ENCODE measurements around the gene CREB3L2. TPM values are rescaled to one million over a fixed set of nuclear protein-coding genes. Genes with fewer than 3 reads are reported as not detected.

CREB3L2 gene
- total RNA-seq, 1 experiment from 2014 or later: 60.6 TPM

DNA sequence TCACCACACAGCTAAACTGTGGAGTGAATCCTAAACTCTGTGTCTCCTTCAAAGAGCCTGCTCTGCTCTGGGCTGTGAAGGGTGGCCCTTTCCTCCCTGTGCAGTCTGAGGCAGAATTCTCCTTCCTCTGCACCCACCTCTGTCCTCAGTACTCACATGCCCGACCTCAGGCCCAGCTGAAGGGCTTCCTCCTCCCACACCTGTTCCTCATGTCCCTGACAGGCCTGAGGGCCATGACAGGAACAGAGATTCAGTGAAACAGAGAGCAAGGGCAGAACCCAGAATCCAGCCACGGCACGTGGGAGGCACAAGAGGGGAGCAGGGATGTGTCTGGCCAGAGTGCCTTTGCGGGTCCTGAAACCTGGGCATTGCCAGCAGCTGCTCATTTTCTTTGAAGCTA is 13.9 kb downstream of the CREB3L2 start:
- H3K4me3 Mint-ChIP-seq: no peak overlapping the region
- POLR2A ChIA-PET: no interaction called here
- TF ChIP-seq, protein P1, sequence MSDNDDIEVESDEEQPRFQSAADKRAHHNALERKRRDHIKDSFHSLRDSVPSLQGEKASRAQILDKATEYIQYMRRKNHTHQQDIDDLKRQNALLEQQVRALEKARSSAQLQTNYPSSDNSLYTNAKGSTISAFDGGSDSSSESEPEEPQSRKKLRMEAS (CRISPR knock-in tag; IDR thresholded peaks at IDR 0.05): no peak
- TF ChIP-seq, protein P2, sequence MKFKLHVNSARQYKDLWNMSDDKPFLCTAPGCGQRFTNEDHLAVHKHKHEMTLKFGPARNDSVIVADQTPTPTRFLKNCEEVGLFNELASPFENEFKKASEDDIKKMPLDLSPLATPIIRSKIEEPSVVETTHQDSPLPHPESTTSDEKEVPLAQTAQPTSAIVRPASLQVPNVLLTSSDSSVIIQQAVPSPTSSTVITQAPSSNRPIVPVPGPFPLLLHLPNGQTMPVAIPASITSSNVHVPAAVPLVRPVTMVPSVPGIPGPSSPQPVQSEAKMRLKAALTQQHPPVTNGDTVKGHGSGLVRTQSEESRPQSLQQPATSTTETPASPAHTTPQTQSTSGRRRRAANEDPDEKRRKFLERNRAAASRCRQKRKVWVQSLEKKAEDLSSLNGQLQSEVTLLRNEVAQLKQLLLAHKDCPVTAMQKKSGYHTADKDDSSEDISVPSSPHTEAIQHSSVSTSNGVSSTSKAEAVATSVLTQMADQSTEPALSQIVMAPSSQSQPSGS (CRISPR knock-in tag; IDR thresholded peaks at IDR 0.05; ENCODE audit: borderline replicate concordance, low read depth): no peak
- TF ChIP-seq HMGXB4 (CRISPR knock-in tag; IDR thresholded peaks at IDR 0.05) (no peak), ELF4 (CRISPR knock-in tag; IDR thresholded peaks at IDR 0.05; ENCODE audit: low read depth) (no peak), NR2C2 (CRISPR knock-in tag; IDR thresholded peaks at IDR 0.05) (no peak)
- TF ChIP-seq, protein P3, sequence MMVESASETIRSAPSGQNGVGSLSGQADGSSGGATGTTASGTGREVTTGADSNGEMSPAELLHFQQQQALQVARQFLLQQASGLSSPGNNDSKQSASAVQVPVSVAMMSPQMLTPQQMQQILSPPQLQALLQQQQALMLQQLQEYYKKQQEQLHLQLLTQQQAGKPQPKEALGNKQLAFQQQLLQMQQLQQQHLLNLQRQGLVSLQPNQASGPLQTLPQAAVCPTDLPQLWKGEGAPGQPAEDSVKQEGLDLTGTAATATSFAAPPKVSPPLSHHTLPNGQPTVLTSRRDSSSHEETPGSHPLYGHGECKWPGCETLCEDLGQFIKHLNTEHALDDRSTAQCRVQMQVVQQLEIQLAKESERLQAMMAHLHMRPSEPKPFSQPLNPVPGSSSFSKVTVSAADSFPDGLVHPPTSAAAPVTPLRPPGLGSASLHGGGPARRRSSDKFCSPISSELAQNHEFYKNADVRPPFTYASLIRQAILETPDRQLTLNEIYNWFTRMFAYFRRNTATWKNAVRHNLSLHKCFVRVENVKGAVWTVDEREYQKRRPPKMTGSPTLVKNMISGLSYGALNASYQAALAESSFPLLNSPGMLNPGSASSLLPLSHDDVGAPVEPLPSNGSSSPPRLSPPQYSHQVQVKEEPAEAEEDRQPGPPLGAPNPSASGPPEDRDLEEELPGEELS (CRISPR knock-in tag; IDR thresholded peaks at IDR 0.05): no peak
- H3K9me3 Mint-ChIP-seq: peaks cover 13% of the 10 kb centered on the region
- DNase-seq (ENCODE audit: low spot score) (no peak), ATAC-seq (no peak)
- CTCF ChIA-PET: interaction anchor here (0.5 to 2.4 kb wide), 4 partner anchors 10 to 373 kb away, joined by 3 to 8 read pairs (median 5); partner anchors contain the start of gene CREB3L2
- peak overlapping the region; percentile 70 for H3K27ac Mint-ChIP-seq
- no peaks in the 10 kb centered on the region for H3K27me3 Mint-ChIP-seq (ENCODE audit: low read depth)
- peaks cover 44% of the 10 kb centered on the region for H3K4me1 Mint-ChIP-seq
- peaks cover 24% of the 10 kb centered on the region for H3K36me3 Mint-ChIP-seq

GRCh38 chr7:137987563-137987962 is 14.3 kb downstream of the CREB3L2 start:
- H3K4me3 Mint-ChIP-seq: no peak overlapping the region
- H3K4me1 Mint-ChIP-seq: peaks cover 40% of the 10 kb centered on the region
- peak overlapping the region; percentile 70; the same call in 1 of the 2 replicates for H3K27ac Mint-ChIP-seq
- ChIA-PET CTCF (interaction anchor here (0.5 to 2.4 kb wide), 4 partner anchors 11 to 373 kb away, joined by 3 to 8 read pairs (median 5); partner anchors contain the start of gene CREB3L2), POLR2A (no interaction called here)
- DNase-seq (ENCODE audit: low spot score) (no peak), ATAC-seq (no peak)
- H3K9me3 Mint-ChIP-seq: peaks cover 17% of the 10 kb centered on the region
- peaks cover 28% of the 10 kb centered on the region for H3K36me3 Mint-ChIP-seq
- H3K27me3 Mint-ChIP-seq (ENCODE audit: low read depth): no peaks in the 10 kb centered on the region
- TF ChIP-seq, protein P4, sequence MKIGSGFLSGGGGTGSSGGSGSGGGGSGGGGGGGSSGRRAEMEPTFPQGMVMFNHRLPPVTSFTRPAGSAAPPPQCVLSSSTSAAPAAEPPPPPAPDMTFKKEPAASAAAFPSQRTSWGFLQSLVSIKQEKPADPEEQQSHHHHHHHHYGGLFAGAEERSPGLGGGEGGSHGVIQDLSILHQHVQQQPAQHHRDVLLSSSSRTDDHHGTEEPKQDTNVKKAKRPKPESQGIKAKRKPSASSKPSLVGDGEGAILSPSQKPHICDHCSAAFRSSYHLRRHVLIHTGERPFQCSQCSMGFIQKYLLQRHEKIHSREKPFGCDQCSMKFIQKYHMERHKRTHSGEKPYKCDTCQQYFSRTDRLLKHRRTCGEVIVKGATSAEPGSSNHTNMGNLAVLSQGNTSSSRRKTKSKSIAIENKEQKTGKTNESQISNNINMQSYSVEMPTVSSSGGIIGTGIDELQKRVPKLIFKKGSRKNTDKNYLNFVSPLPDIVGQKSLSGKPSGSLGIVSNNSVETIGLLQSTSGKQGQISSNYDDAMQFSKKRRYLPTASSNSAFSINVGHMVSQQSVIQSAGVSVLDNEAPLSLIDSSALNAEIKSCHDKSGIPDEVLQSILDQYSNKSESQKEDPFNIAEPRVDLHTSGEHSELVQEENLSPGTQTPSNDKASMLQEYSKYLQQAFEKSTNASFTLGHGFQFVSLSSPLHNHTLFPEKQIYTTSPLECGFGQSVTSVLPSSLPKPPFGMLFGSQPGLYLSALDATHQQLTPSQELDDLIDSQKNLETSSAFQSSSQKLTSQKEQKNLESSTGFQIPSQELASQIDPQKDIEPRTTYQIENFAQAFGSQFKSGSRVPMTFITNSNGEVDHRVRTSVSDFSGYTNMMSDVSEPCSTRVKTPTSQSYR (CRISPR knock-in tag; IDR thresholded peaks at IDR 0.05): no peak
- no peak for TF ChIP-seq USF1 (CRISPR knock-in tag; IDR thresholded peaks at IDR 0.05)
- no peak for TF ChIP-seq MYBL2 (CRISPR knock-in tag; IDR thresholded peaks at IDR 0.05)
- no peak for TF ChIP-seq KAT7 (CRISPR knock-in tag; IDR thresholded peaks at IDR 0.05; ENCODE audit: borderline replicate concordance)
- TF ChIP-seq ZNF232 (CRISPR knock-in tag; IDR thresholded peaks at IDR 0.05): no peak
- TF ChIP-seq, protein P5, sequence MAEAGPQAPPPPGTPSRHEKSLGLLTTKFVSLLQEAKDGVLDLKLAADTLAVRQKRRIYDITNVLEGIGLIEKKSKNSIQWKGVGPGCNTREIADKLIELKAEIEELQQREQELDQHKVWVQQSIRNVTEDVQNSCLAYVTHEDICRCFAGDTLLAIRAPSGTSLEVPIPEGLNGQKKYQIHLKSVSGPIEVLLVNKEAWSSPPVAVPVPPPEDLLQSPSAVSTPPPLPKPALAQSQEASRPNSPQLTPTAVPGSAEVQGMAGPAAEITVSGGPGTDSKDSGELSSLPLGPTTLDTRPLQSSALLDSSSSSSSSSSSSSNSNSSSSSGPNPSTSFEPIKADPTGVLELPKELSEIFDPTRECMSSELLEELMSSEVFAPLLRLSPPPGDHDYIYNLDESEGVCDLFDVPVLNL (CRISPR knock-in tag; IDR thresholded peaks at IDR 0.05; ENCODE audit: borderline replicate concordance, low read depth): no peak
- TF ChIP-seq, protein P6, sequence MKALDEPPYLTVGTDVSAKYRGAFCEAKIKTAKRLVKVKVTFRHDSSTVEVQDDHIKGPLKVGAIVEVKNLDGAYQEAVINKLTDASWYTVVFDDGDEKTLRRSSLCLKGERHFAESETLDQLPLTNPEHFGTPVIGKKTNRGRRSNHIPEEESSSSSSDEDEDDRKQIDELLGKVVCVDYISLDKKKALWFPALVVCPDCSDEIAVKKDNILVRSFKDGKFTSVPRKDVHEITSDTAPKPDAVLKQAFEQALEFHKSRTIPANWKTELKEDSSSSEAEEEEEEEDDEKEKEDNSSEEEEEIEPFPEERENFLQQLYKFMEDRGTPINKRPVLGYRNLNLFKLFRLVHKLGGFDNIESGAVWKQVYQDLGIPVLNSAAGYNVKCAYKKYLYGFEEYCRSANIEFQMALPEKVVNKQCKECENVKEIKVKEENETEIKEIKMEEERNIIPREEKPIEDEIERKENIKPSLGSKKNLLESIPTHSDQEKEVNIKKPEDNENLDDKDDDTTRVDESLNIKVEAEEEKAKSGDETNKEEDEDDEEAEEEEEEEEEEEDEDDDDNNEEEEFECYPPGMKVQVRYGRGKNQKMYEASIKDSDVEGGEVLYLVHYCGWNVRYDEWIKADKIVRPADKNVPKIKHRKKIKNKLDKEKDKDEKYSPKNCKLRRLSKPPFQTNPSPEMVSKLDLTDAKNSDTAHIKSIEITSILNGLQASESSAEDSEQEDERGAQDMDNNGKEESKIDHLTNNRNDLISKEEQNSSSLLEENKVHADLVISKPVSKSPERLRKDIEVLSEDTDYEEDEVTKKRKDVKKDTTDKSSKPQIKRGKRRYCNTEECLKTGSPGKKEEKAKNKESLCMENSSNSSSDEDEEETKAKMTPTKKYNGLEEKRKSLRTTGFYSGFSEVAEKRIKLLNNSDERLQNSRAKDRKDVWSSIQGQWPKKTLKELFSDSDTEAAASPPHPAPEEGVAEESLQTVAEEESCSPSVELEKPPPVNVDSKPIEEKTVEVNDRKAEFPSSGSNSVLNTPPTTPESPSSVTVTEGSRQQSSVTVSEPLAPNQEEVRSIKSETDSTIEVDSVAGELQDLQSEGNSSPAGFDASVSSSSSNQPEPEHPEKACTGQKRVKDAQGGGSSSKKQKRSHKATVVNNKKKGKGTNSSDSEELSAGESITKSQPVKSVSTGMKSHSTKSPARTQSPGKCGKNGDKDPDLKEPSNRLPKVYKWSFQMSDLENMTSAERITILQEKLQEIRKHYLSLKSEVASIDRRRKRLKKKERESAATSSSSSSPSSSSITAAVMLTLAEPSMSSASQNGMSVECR (CRISPR knock-in tag; IDR thresholded peaks at IDR 0.05; ENCODE audit: borderline replicate concordance): no peak
- no peak for TF ChIP-seq NR3C1 (CRISPR knock-in tag; conservative IDR thresholded peaks at IDR 0.05; ENCODE audit: low read depth)
- TF ChIP-seq ETV6 (CRISPR knock-in tag; IDR thresholded peaks at IDR 0.05): no peak
- no peak for TF ChIP-seq TEAD1 (CRISPR knock-in tag; IDR thresholded peaks at IDR 0.05)
- TF ChIP-seq ZNF219 (CRISPR knock-in tag; IDR thresholded peaks at IDR 0.05; ENCODE audit: borderline replicate concordance): no peak
- TF ChIP-seq ZNF121 (CRISPR knock-in tag; IDR thresholded peaks at IDR 0.05): no peak
